Suprapubic skin (tissue), 4 donors: ENCODE data around the gene NR6A1. TPM values are rescaled to one million over a fixed set of nuclear protein-coding genes. Genes with fewer than 3 reads are reported as not detected.

Experiments
- DNase-seq, 2 donors: peaks; one replicate each; pipeline ENCODE4 v3.0.0-alpha.2; 2019; ENCODE audit warnings: low spot score in 2 of 2
- H3K27ac ChIP-seq: fragments of 200-600 bp; sonication (generic); one replicate; pipeline ENCODE4 v1.5.1; 2019
- H3K27me3 ChIP-seq: fragments of 200-600 bp; sonication (generic); one replicate; pipeline ENCODE4 v1.5.1; 2019
- H3K36me3 ChIP-seq: fragments of 200-600 bp; sonication (generic); one replicate; pipeline ENCODE4 v1.5.1; 2019
- H3K4me1 ChIP-seq: fragments of 200-600 bp; sonication (generic); one replicate; pipeline ENCODE4 v1.5.1; 2019
- H3K4me3 ChIP-seq: fragments of 200-600 bp; sonication (generic); one replicate; pipeline ENCODE4 v1.5.1; 2019; ENCODE audit warnings: mild to moderate bottlenecking
- H3K9me3 ChIP-seq: fragments of 200-600 bp; sonication (generic); one replicate; pipeline ENCODE4 v1.5.1; 2019
- EP300 ChIP-seq: sonication (generic); formaldehyde crosslinking; IDR thresholded peaks from one replicate; pipeline ENCODE4 v1.6.1; 2017; ENCODE audit warnings: antibody characterized with exemption
- POLR2A ChIP-seq, 2 donors: fragments of 450-650 bp; IDR thresholded peaks; one replicate each; pipeline ENCODE4 v1.6.1; 2017; ENCODE audit warnings: antibody characterized with exemption in 2 of 2, mild to moderate bottlenecking in 2 of 2, moderate library complexity in 2 of 2
- POLR2AphosphoS5 ChIP-seq, 3 donors: sonication (generic); formaldehyde crosslinking; IDR thresholded peaks; one replicate each; pipeline ENCODE4 v1.6.1; 2017; ENCODE audit warnings: antibody characterized with exemption in 3 of 3
- WGBS: methylation state at CpG from one replicate; pipeline ENCODE4 v1.1.5; 2018; 5-methylcytosine and 5-hydroxymethylcytosine counted together
- total RNA-seq, 4 donors: library from RNA; depleted of rRNA; stranded (reverse); fragments of >200 nt; gene quantifications; one replicate each; pipeline ENCODE4 v1.1.0, GENCODE V29; 2016
- TF ChIP-seq, protein P1 (sequence below), 2 donors: fragments of 200-600 bp in 1 of 2; fragments of 450-650 bp in 1 of 2; sonication (generic) in 1 of 2; IDR thresholded peaks; one replicate each; pipeline ENCODE4 v1.5.1; 2016 to 2019; ENCODE audit warnings: antibody characterized with exemption in 2 of 2, mild to moderate bottlenecking in 1 of 2, moderate library complexity in 1 of 2

NR6A1 gene
- total RNA-seq, 4 donors from 2014 or later, result 6.5 to 10.1 (median 6.8) TPM

- no peak overlapping the region for H3K4me3 ChIP-seq
- TF ChIP-seq POLR2A (IDR thresholded peaks at IDR 0.05) (no peak), POLR2AphosphoS5 (IDR thresholded peaks at IDR 0.05) (no peak), EP300 (no peak)
- TF ChIP-seq, protein P1, sequence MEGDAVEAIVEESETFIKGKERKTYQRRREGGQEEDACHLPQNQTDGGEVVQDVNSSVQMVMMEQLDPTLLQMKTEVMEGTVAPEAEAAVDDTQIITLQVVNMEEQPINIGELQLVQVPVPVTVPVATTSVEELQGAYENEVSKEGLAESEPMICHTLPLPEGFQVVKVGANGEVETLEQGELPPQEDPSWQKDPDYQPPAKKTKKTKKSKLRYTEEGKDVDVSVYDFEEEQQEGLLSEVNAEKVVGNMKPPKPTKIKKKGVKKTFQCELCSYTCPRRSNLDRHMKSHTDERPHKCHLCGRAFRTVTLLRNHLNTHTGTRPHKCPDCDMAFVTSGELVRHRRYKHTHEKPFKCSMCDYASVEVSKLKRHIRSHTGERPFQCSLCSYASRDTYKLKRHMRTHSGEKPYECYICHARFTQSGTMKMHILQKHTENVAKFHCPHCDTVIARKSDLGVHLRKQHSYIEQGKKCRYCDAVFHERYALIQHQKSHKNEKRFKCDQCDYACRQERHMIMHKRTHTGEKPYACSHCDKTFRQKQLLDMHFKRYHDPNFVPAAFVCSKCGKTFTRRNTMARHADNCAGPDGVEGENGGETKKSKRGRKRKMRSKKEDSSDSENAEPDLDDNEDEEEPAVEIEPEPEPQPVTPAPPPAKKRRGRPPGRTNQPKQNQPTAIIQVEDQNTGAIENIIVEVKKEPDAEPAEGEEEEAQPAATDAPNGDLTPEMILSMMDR (IDR thresholded peaks at IDR 0.05), result no peak
- no peak for DNase-seq
- H3K9me3 ChIP-seq, result no peaks in the 10 kb centered on the region
- no peaks in the 10 kb centered on the region for H3K36me3 ChIP-seq
- H3K4me1 ChIP-seq, result peaks cover 2% of the 10 kb centered on the region
- no peak overlapping the region for H3K27ac ChIP-seq
- 49% methylated on average over 3 of the region's 17 CpGs for WGBS
- H3K27me3 ChIP-seq, result peaks cover 75% of the 10 kb centered on the region
Observed at GRCh38 chr9:124486778-124487259, 284.3 kb downstream of the NR6A1 start.

DNA sequence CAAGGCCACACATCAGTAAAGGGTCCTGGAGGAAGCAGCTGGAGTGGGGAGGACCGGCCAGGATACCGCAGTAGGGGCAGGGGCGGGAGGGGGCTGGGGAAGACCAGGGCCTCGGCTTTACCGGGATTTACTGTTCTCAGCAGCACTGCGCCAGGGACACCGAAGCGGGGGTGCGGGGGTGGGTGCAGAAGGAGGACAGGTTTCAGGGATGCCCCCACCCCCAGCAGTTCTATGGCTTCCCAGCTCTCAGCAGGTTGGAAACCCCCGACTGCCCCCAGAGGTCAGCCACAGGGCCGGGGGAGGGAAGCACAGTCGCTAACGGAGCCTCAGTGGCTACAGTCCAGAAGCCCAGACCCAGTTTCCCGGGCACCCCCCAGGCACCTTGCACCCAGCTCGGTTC is 285.2 kb downstream of the NR6A1 start:
- H3K27ac ChIP-seq, result no peak overlapping the region
- WGBS, result 61% methylated on average over 5 of the region's 15 CpGs
- no peaks in the 10 kb centered on the region for H3K9me3 ChIP-seq
- DNase-seq, result no peak
- TF ChIP-seq POLR2A (IDR thresholded peaks at IDR 0.05) (no peak), POLR2AphosphoS5 (IDR thresholded peaks at IDR 0.05) (no peak), EP300 (no peak)
- TF ChIP-seq, protein P1 (IDR thresholded peaks at IDR 0.05), result no peak
- peaks cover 78% of the 10 kb centered on the region for H3K27me3 ChIP-seq
- peaks cover 2% of the 10 kb centered on the region for H3K4me1 ChIP-seq
- H3K36me3 ChIP-seq, result no peaks in the 10 kb centered on the region
- no peak overlapping the region for H3K4me3 ChIP-seq

GRCh38 chr9:124485201-124485600 is 285.9 kb downstream of the NR6A1 start:
- 79% methylated on average over 8 of the region's 13 CpGs for WGBS
- H3K4me3 ChIP-seq, result no peak overlapping the region
- no peaks in the 10 kb centered on the region for H3K9me3 ChIP-seq
- H3K36me3 ChIP-seq, result no peaks in the 10 kb centered on the region
- H3K4me1 ChIP-seq, result peaks cover 2% of the 10 kb centered on the region
- no peak for DNase-seq
- no peak overlapping the region for H3K27ac ChIP-seq
- peaks cover 83% of the 10 kb centered on the region for H3K27me3 ChIP-seq
- TF ChIP-seq EP300 (no peak), POLR2A (IDR thresholded peaks at IDR 0.05) (no peak)
- TF ChIP-seq, protein P1 (IDR thresholded peaks at IDR 0.05), result no peak

GRCh38 chr9:124483481-124483880 is 287.6 kb downstream of the NR6A1 start:
- TF ChIP-seq POLR2AphosphoS5 (IDR thresholded peaks at IDR 0.05) (no peak), EP300 (no peak), POLR2A (IDR thresholded peaks at IDR 0.05) (no peak)
- TF ChIP-seq, protein P1 (IDR thresholded peaks at IDR 0.05), result no peak
- H3K27me3 ChIP-seq, result peaks cover 84% of the 10 kb centered on the region
- 96% methylated on average over 9 of the region's 9 CpGs for whole genome bisulfite sequencing
- H3K4me1 ChIP-seq, result peaks cover 2% of the 10 kb centered on the region
- H3K27ac ChIP-seq, result no peak overlapping the region
- no peak overlapping the region for H3K4me3 ChIP-seq
- H3K9me3 ChIP-seq, result no peaks in the 10 kb centered on the region
- no peaks in the 10 kb centered on the region for H3K36me3 ChIP-seq
- DNase-seq, result no peak

DNA sequence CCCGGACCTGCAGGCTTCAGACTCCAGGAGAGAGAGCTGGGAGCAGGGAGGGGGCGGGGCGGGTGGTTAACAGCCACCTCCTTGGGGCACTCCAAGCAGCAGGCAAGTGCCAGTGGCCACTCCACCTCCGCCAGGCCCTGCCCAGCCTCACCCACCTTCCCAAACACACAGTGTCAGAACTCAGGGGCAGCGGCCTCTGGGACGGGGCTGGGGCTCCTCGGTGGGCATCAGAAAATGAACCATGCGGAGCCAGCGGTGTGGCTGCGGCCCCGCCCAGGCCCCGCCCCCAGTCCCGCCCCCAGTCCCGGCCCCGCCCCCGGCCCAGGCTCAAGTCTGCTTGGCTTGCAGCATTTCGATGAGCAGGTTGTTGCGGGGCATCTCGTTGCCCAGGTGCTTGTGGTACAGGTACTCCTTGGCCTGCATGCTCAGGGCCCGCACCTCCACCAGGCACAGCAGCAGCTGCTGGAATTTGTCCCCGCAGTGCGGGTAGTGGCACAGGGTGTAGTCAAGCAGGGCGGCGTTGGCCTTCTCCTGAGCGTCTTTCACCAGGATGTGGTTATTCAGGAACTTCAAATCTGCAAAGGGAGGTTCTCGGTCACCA is 288.6 kb downstream of the NR6A1 start:
- 71% methylated on average over 7 of the region's 26 CpGs for WGBS
- Histone ChIP-seq H3K4me3 (no peak overlapping the region), H3K36me3 (no peaks in the 10 kb centered on the region), H3K27ac (no peak overlapping the region), H3K9me3 (no peaks in the 10 kb centered on the region), H3K27me3 (peaks cover 91% of the 10 kb centered on the region), H3K4me1 (peaks cover 8% of the 10 kb centered on the region)
- DNase-seq, result no peak
- TF ChIP-seq POLR2AphosphoS5 (IDR thresholded peaks at IDR 0.05) (no peak), EP300 (no peak), POLR2A (IDR thresholded peaks at IDR 0.05) (no peak)
- TF ChIP-seq, protein P1 (IDR thresholded peaks at IDR 0.05), result no peak
